Smooth muscle cell (in vitro differentiated cells): ENCODE measurements around the gene USP51. TPM values are rescaled to one million over a fixed set of nuclear protein-coding genes. Genes with fewer than 3 reads are reported as not detected.
"Not testable (repeated sequence)": the region's sequence is repeated elsewhere in the genome, so short reads cannot be mapped to it uniquely, and the experiment has no call there.

Source experiments
- DNase-seq: peaks from one replicate; lab custom pipeline; 2025; ENCODE audit not compliant: unreplicated experiment; lab: John Stamatoyannopoulos, UW
- H2AFZ ChIP-seq: fragments of 200-600 bp; sonication (generic); 2 replicates; pipeline ENCODE4 v1.6.0; 2016; ENCODE audit warnings: antibody characterized with exemption, low read depth, mild to moderate bottlenecking
- H3F3A ChIP-seq: fragments of 200-600 bp; sonication (generic); 2 replicates; pipeline ENCODE4 v1.6.0; 2017; ENCODE audit warnings: antibody characterized with exemption, low read depth
- H3K27ac ChIP-seq: fragments of 200-600 bp; sonication (generic); 2 replicates; pipeline ENCODE4 v1.5.1; 2016; ENCODE audit warnings: low read depth, mild to moderate bottlenecking
- H3K27me3 ChIP-seq: fragments of 200-600 bp; sonication (generic); 2 replicates; pipeline ENCODE4 v1.6.1; 2016; ENCODE audit warnings: low read depth, mild to moderate bottlenecking
- H3K36me3 ChIP-seq: fragments of 200-600 bp; sonication (generic); 2 replicates; pipeline ENCODE4 v1.5.1; 2016; ENCODE audit warnings: low read depth
- H3K4me1 ChIP-seq: fragments of 200-600 bp; sonication (generic); 2 replicates; pipeline ENCODE4 v1.5.1; 2016; ENCODE audit warnings: low read depth
- H3K4me2 ChIP-seq: fragments of 200-600 bp; sonication (generic); 2 replicates; pipeline ENCODE4 v1.6.0; 2016; ENCODE audit warnings: mild to moderate bottlenecking
- H3K4me3 ChIP-seq: fragments of 200-600 bp; sonication (generic); 2 replicates; pipeline ENCODE4 v1.5.1; 2016; ENCODE audit warnings: mild to moderate bottlenecking
- H3K79me2 ChIP-seq: fragments of 200-600 bp; sonication (generic); 2 replicates; pipeline ENCODE4 v1.6.0; 2016; ENCODE audit warnings: low read depth, mild to moderate bottlenecking
- H3K9ac ChIP-seq: fragments of 200-600 bp; sonication (generic); 2 replicates; pipeline ENCODE4 v1.6.0; 2016; ENCODE audit warnings: low read depth
- H3K9me3 ChIP-seq: fragments of 200-600 bp; sonication (generic); replicated peaks from 2 replicates; pipeline ENCODE4 v1.5.1; 2016; ENCODE audit warnings: low read depth
- H4K20me1 ChIP-seq: fragments of 200-600 bp; sonication (generic); 2 replicates; pipeline ENCODE4 v1.6.0; 2016; ENCODE audit warnings: low read depth
- CTCF ChIP-seq: fragments of 200-600 bp; sonication (generic); IDR thresholded peaks from 2 replicates; pipeline ENCODE4 v1.5.1; 2017; ENCODE audit warnings: borderline replicate concordance, mild to moderate bottlenecking, antibody characterized with exemption; ENCODE audit not compliant: insufficient read depth, poor library complexity, severe bottlenecking
- WGBS: methylation state at CpG from one replicate; pipeline ENCODE4 v1.1.7; 2016; ENCODE audit warnings: low lambda C conversion rate; 5-methylcytosine and 5-hydroxymethylcytosine counted together
- polyA plus RNA-seq: library from polyadenylated mRNA; unstranded; fragments of >200 nt; fragmentation: Nextera tagmentation; extraction: Ambion mirVana; gene quantifications from 2 replicates; pipeline ENCODE4 v1.2.1, GENCODE V29; 2016
- total RNA-seq: library from RNA; depleted of rRNA; stranded (reverse); fragments of >200 nt; gene quantifications from 2 replicates; pipeline ENCODE4 v1.2.3, GENCODE V29; 2014

Gene USP51
- total and polyA plus RNA-seq, 2 experiments from 2014 or later = 0.37 to 1.2 TPM

GRCh38 chrX:55522596-55523276 lies 33.1 kb upstream of the USP51 start:
- Histone ChIP-seq H3K9me3 (no peaks in the 10 kb centered on the region), H3K4me3 (no peak overlapping the region), H3K4me1 (no peaks in the 10 kb centered on the region), H3K27me3 (no peaks in the 10 kb centered on the region), H3K9ac (no peak overlapping the region), H3K79me2 (no peaks in the 10 kb centered on the region), H3K27ac (no peak overlapping the region), H3K36me3 (no peaks in the 10 kb centered on the region), H4K20me1 (no peaks in the 10 kb centered on the region), H3F3A (no peaks in the 10 kb centered on the region), H2AFZ (no peak overlapping the region), H3K4me2 (no peak overlapping the region)
- no peak for TF ChIP-seq CTCF
- DNase-seq = no peak
- 76% methylated on average over 16 of the region's 17 CpGs for WGBS

- WGBS = 94% methylated on average over 3 of the region's 3 CpGs
- no peaks in the 10 kb centered on the region for H3K9me3 ChIP-seq
- no peaks in the 10 kb centered on the region for H3K4me1 ChIP-seq
- H3K4me3 ChIP-seq = no peak overlapping the region
- H3K27me3 ChIP-seq = no peaks in the 10 kb centered on the region
- TF ChIP-seq CTCF = no peak
- no peak for DNase-seq
- no peak overlapping the region for H2AFZ ChIP-seq
- H4K20me1 ChIP-seq = no peaks in the 10 kb centered on the region
- H3K9ac ChIP-seq = no peak overlapping the region
- H3K4me2 ChIP-seq = no peak overlapping the region
- H3K36me3 ChIP-seq = no peaks in the 10 kb centered on the region
- no peaks in the 10 kb centered on the region for H3K79me2 ChIP-seq
- no peak overlapping the region for H3K27ac ChIP-seq
- H3F3A ChIP-seq = no peaks in the 10 kb centered on the region
These were observed 32.0 kb upstream of the USP51 start for GRCh38 chrX:55521687-55522086.

GRCh38 chrX:55516794-55517481 lies 27.3 kb upstream of the USP51 start:
- not testable (repeated sequence) for H3K36me3 ChIP-seq, H3K9ac ChIP-seq, H4K20me1 ChIP-seq, H3K27ac ChIP-seq, H3K4me3 ChIP-seq, H3K79me2 ChIP-seq, DNase-seq, H3K27me3 ChIP-seq, H3K4me2 ChIP-seq, H2AFZ ChIP-seq, H3K4me1 ChIP-seq, H3K9me3 ChIP-seq, H3F3A ChIP-seq
- WGBS = no CpG with 5 or more reads among the region's 10 CpGs

DNA sequence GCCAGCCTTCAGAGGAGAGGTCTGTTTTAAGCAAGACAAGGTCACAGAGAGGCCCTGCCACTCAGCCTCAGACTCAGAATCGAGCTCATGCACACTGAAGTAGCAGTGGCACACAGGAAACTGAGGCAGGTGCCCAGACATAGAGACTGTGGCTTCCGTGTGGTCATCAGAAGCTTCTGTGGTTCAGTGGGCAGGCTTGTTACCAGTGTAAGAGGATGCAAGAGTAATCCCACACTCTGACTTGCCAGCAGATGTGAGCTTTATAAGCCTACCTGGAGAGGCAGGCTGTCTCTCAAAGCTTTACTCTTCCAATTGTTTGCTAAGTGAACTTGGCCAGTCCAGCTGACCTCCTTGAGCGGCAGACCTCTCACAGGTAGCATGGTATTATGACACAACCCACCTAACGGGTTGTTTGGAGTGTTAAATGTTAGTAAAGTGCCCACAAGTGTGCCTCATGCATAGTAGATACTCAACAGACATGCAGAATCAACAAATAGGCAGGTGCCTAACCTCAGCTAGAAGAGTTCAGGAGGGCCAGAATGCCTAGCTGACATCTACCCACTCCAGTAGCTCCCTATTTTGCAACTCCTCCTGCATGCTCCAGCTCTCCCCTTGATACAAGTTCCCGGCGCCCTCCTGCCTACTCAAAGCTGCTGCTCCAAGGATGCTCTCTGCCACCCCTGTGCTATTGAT lies 23.5 kb upstream of the USP51 start:
- H3K4me2 ChIP-seq, H3K79me2 ChIP-seq, H3K27me3 ChIP-seq, H3K9ac ChIP-seq, H3K27ac ChIP-seq, H4K20me1 ChIP-seq, H3K9me3 ChIP-seq, H3K36me3 ChIP-seq, H3K4me3 ChIP-seq, H3K4me1 ChIP-seq, DNase-seq, H2AFZ ChIP-seq, H3F3A ChIP-seq: not testable (repeated sequence)
- no CpG with 5 or more reads among the region's 6 CpGs for WGBS

GRCh38 chrX:55508410-55509152 lies 18.9 kb upstream of the USP51 start:
- not testable (repeated sequence) for H3K9ac ChIP-seq, H3F3A ChIP-seq, H2AFZ ChIP-seq, H4K20me1 ChIP-seq, DNase-seq, H3K4me1 ChIP-seq, H3K9me3 ChIP-seq, H3K4me3 ChIP-seq, H3K27me3 ChIP-seq, H3K27ac ChIP-seq, H3K36me3 ChIP-seq, H3K79me2 ChIP-seq, H3K4me2 ChIP-seq
- no CpG with 5 or more reads among the region's 10 CpGs for WGBS

- H4K20me1 ChIP-seq, H3F3A ChIP-seq, H3K4me1 ChIP-seq, H2AFZ ChIP-seq, H3K27me3 ChIP-seq, H3K9ac ChIP-seq, H3K4me2 ChIP-seq, H3K79me2 ChIP-seq, H3K36me3 ChIP-seq, H3K27ac ChIP-seq, H3K9me3 ChIP-seq, H3K4me3 ChIP-seq, DNase-seq: not testable (repeated sequence)
- WGBS = no CpG with 5 or more reads among the region's 5 CpGs
These were observed 18.1 kb upstream of the USP51 start for GRCh38 chrX:55507699-55508098.
